IPS-18c (cell line): Measurements from ENCODE around the gene ZNF148.
A peak's percentile ranks its signal among the peaks of the same experiment; 100 is the strongest.

Source experiments
- H3K4me3 ChIP-seq: 2 replicates; pipeline ENCODE4 v1.7.0; 2013; ENCODE audit warnings: low read depth, mild to moderate bottlenecking, low read length, moderate library complexity; ENCODE audit not compliant: insufficient read depth
- H3K9me3 ChIP-seq: one replicate; pipeline ENCODE4 v1.6.1; 2013; ENCODE audit warnings: mild to moderate bottlenecking, low read length, moderate library complexity; ENCODE audit not compliant: control insufficient read depth, insufficient read depth

The ZNF148 gene

DNA sequence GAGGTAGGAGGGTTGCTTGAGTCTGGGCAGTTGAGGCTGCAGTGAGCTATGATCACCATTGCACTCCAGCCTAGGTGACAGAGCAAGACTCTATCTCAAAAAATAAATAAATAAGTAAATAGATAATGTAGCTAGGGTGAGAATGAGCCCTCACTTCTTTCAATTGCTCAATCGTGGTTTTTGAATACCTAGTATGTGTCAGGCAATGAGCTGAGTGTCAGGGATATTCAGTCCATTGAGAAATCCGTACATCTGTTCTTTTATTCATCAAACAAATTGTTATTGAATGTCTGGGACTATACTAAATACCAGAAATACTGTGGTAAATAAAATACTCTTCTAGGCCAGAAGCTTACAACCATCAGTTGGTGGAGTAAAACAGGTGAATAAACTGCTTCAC lies 6.2 kb upstream of the ZNF148 start:
- Histone ChIP-seq H3K4me3 (no peak overlapping the region), H3K9me3 (no peaks in the 10 kb centered on the region)

DNA sequence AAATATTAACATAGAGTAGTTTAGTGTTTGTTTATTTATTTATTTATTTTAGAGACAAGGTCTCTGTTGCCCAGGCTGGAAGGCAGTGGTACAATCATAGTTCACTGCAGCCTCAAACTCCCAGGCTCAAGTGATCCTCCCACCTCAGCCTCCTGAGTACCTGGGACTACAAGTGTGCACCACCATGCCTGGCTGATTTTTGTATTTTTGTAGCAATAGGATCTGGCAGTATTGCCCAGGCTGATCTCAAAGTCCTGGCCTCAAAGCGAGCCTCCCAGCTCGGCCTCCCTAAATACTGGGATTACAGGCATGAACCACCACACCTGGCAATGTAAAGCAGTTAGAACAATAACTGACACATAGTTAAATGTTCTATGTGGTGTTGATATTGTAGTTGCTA lies 4.4 kb upstream of the ZNF148 start:
- Histone ChIP-seq H3K9me3 (no peaks in the 10 kb centered on the region), H3K4me3 (no peak overlapping the region)

DNA sequence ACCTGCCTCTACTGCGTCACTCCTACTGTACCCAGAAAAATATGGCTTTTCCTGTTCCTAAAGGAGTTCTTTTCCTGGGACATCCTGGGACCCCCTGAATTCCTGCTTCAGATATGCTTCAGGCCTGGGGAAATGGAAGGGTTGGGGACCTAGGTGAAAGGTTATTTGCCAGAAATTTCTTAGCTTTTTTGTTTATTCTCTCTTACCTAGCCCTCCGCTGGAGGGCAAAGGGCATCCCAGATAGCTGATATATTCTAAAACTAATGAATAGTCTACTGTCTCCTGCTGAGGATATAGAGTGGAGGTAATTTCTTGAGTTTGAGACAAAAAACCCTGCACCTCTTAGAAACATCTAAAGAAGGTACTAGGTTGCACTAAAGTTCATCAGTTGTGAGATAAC lies 3.6 kb upstream of the ZNF148 start:
- no peaks in the 10 kb centered on the region for H3K9me3 ChIP-seq

DNA sequence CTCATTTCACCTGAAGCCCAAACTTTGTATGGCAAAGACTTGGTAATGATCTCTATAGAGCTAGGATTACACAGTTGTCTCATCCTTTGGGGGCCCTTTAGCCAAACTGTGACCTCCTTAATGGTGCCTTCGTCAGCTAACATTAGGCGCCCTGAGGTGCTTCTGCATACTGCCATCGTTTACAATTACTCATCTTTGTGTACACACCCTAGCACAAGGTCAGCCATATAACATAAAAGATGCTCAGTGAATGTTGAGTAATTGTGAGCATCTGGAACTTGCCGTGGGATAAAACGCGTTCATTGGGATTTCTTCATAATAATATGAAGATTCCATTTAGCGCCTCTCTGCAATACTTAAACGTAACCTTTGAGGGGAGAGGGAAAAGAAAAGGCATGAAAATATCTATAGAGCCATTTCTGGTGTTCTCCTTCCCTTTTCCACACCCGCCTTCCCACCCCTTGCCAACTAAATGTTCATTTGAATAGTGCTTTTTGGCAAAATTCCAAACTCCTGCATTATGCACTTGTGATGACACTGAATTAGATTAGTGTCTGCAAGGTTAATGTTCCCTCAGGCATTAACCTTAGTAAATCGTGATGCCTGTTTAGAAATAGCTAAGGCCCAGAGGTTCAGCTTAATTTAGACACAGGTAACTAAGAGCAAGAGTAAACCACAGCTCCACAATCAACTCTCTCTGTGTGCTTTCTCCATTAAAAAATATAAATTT lies 990 bp upstream of the ZNF148 start:
- Histone ChIP-seq H3K4me3 (peak overlapping the region; percentile 100), H3K9me3 (no peaks in the 10 kb centered on the region)

More for the DNA sequence above, 3.6 kb upstream of the ZNF148 start:
- no peak overlapping the region for H3K4me3 ChIP-seq

DNA sequence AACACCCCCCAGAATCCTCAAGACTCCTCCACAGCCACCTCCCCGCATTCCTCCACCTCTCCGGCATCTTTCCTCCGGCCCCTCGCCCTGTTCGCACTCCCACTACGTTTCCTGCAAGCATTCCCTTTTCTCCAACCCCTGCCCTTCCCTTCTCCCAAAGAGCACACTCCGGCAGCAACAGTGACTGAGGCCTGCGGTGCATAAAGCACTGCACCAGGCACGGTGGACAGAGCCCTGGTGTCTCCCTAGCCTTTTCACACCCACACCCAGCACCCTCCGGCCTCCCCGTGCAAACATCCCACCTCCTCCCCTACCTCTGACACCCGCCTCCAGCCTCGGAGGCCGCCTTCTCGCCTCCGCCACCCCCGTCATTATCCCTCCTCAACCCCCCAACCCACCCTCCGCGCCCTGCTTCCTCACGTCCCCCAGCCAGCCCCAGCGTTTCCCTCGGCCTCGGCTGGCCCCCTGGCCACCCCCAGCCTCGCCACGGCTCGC lies 577 bp downstream of the ZNF148 start:
- Histone ChIP-seq H3K9me3 (no peaks in the 10 kb centered on the region), H3K4me3 (peak overlapping the region; percentile 100)

DNA sequence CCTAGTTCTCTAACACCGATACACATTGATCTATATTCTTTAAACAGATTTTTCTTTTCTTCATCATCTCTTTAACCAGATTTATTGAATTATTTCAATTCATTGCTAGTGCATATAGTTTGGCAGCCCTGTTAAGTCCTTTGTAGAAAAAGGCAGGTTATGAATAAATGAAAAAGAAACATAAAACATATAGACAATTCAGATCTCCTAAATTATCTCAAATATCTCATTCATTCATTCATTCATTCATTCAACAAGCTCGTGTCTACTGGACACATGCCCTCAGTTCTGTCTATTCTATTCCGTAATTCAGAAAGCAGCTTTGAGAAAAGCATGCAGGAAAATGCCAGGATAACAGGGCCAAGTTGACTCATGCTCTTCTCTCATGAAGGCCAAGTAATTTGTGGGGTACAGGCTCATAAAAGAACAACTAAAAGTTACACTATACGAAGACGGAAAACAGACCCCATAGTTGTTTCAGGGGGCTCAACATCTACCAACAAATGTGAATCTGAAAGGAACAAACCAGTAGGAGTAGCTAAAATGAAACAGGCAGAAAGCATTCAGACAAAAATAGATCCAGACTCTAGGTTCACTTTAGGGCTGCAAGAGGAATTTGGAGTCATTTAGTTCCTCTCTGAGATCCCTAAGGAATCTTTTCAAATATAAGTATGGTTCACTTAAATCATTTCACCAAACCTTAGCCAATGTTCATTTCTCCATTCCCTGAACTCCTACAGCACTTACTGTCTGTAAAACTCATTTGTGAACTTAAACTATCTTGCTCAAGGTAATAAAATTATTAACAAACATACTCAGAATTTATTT lies 7.5 kb downstream of the ZNF148 start:
- H3K9me3 ChIP-seq = no peaks in the 10 kb centered on the region
- no peak overlapping the region for H3K4me3 ChIP-seq

DNA sequence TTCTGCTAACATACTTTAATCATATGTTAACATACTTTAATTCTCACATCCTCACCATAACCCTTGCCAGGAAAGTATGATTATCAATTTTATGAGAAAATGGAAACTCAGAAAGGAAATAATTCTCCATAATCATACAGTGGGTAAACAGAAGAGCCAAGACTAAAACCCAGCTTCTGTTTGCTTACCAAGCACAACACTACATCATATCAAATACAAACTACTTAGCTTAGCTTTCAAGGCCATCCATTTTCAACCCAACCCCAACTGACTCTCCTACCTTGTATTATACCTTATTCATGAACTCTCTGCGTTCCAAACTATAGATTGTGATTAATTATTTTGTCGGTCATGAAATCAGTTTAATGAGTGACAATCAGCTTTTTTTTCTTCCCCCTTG lies 9.0 kb downstream of the ZNF148 start:
- H3K4me3 ChIP-seq = no peak overlapping the region

DNA sequence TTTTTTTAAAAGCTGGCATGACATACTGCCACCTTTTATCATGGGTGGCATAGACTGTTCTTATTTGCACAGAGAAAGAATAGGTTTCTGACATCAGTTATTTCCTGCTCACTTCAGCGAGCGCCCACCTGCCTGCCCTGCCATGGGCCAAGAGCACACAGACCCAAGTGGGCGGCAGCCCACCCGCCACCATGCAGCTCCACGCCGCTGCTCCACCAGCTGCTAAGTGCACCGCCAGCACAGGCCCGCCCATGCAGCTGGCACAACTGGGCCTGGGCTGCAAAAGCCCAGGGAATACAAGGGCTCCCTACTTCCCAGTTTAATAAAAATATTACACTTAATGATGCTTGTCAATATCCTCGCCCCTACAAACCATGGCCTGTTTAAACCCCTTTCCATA lies 15.4 kb downstream of the ZNF148 start:
- no peak overlapping the region for H3K4me3 ChIP-seq
- no peaks in the 10 kb centered on the region for H3K9me3 ChIP-seq

More for the DNA sequence above, 9.0 kb downstream of the ZNF148 start:
- no peaks in the 10 kb centered on the region for H3K9me3 ChIP-seq

DNA sequence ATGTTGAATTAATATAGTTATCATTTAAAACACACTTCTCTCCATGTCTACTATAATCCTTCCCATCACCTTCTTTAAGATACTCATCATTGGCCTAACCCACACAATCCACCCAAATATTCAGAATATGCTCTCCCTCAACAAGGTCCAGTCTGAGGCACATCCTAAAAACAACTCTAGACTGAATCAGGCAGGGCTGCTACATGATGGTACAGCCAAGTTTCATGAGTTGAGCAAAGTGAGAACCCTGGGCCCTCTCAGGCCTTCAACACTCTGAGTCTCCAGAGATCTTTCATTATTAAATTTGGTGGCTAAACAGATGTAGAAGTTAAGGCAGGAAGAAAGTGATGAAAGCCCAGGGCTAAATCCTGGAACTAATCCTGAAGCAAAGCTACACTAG lies 16.2 kb downstream of the ZNF148 start:
- no peak overlapping the region for H3K4me3 ChIP-seq

DNA sequence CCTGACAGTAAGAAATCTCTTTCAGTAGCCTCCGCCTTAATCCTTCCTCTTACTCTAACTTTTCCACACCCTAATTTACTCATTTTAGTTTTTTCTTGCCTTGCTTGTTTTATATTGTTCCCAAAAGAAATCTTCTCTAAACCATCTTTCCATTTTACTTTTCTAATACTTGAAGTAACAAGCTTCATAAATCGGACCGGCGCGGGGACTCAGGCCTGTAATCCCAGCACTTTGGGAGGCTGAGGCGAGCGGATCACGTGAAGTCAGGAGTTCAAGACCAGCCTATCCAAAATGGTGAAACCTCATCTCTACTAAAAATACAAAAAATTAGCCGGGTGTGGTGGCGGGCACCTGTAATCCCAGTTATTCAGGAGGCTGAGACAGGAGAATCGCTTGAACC lies 17.3 kb downstream of the ZNF148 start:
- Histone ChIP-seq H3K4me3 (peak overlapping the region; percentile 58; the same call in 1 of the 2 replicates), H3K9me3 (no peaks in the 10 kb centered on the region)

More for the DNA sequence above, 16.2 kb downstream of the ZNF148 start:
- no peaks in the 10 kb centered on the region for H3K9me3 ChIP-seq

DNA sequence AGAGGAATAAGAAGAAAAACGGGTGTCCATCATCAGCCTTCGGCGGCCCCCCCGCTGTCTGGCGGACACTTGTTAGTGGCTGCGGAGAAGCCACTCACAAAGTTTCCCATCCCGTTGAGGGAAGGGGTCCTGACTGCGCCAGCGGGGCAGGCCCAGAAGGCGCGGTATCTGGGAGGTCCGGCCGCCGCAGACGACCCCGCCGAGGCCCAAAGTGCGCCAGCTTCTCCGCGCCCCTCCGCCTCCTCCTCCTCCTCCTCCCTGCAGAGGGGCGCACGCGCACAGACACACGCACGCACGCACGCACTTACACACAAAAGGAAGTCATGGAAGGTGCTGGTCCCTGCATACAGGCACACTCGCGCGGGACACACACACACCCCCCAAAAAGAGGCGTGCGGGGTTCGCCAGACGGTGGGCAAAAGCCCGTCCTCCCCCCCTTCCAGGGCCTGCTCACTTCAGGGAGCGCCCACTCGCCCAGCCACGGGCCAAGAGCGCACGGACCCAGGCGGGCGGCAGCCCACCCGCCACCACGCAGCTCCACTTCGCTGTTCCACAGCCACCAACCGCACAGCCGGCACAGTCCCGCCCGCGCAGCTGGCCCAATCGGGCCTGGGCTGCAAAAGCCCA lies 18.0 kb downstream of the ZNF148 start:
- Histone ChIP-seq H3K4me3 (peak overlapping the region; percentile 58), H3K9me3 (no peaks in the 10 kb centered on the region)

DNA sequence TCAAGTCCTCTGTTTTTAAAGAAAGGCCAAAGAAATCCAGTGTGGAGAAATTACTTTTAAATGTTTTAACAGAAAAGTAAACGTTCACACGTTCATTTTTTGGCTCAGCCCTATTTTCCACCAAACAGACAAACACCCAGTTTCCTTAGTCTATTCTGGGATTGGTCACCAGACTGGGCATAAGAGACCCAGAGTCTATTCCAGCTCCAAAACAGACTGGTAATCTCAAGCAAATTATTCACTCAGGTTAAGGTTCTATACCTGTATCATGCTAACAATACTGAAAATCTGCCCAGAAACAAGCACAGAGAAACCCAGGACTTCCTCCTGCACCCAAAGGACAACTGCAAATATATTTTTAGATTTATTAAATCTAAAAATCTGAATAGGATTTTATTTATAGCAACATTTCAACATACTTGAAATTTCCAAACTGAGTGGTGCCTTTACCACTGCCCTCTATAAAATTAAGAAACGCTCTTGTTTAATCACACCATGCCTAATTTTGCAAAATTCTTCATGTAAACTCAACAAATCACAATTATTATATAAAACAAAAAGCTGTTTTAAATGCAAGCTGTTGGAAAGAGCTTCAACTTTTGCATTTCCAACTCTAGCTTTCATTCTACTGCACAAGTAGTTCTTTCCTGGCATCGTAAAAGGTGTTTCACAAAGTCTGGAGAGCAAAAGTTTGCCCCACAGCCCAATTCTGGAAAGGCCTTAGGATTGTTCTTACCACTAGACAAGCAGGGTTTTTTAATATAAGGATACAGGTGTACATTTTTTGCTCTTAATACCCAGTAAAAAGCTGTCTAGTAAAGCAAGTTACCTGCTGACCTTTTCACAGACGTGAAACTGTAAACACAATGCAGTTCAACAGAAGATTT lies 18.7 kb downstream of the ZNF148 start:
- no peaks in the 10 kb centered on the region for H3K9me3 ChIP-seq
- H3K4me3 ChIP-seq = peak overlapping the region; percentile 58

DNA sequence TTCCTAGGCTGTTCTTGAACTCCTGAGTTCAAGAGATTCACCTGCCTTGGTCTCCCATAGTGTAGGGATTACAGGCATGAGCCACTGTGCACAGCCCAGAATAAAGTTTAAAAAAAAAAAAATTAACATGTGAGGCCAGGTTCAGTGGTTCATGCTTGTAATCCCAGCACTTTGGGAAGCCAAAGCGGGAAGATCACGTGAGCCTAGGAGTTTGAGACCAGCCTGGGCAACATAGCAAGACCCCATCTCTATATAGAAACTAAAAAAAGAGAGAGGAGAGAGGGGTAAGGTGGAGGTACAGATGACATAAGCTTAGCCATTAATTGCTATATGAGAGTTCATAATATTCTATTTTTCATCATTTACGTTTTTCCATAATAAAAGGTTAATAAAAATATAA lies 21.5 kb downstream of the ZNF148 start:
- no peak overlapping the region for H3K4me3 ChIP-seq
- H3K9me3 ChIP-seq = no peaks in the 10 kb centered on the region

DNA sequence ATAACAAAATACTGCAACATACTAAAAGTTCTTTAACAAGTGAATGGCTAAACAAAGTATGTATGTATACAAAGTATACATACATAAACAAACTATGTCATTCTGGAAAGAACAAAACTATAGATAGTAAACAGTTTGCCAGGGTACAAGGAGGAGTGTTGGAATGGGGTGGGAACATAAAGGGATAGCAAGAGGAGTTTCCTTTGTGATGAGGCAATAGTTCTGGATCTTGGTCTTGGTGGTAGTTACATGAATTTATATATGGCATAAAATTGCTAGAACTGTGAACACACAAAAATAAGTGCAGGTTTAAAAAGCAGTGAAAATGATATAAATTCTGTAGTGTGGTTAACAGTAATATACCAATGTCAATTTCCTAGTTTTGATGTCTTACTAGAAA lies 22.0 kb downstream of the ZNF148 start:
- H3K4me3 ChIP-seq = no peak overlapping the region

DNA sequence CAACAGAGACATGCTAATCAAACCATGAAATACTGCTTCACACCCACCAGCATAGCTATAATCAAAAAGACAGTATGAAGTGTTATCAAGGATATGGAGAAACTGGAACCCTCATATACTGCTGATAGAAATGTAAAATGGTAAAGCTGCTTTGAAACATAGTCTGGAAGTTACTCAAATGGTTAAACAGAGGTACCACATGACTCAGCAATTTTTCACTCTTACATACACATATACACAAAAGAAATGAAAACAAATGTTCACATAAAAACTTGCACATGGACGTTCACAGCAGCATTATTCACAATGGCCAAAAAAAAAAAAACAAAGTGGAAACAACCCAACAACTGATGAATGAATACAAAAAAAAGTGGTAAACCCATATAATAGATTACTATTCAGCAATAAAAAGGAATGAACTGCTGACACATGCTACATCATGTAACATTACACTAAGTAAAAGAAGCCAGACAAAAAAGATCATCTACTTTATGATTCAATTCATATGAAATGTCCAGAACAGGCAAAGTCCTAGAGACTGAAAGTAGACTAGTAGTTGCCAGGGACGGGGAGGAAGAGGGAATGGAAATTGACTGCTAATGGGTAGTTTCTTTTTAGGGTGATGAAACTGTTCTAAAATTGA lies 23.2 kb downstream of the ZNF148 start:
- H3K9me3 ChIP-seq = no peaks in the 10 kb centered on the region

More for the DNA sequence above, 22.0 kb downstream of the ZNF148 start:
- H3K9me3 ChIP-seq = no peaks in the 10 kb centered on the region

DNA sequence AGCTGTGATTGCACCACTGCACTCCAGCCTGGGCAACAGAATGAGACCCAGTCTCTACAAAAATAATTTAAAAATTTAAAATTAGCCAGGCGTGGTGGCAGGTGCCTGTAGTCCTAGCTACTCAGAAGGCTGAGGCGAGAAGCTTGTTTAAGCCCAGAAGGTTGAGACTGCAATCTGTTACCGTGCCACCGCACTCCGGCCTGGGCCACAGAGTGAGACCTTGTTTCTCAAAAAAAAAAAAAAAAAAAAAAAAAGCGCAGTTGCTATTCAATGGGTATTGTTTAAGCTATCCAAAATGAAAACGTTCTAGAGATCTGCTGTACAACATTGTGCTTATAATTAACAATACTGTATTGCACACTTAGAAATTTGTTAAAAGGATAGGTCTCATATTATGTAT lies 24.0 kb downstream of the ZNF148 start:
- no peak overlapping the region for H3K4me3 ChIP-seq
- H3K9me3 ChIP-seq = no peaks in the 10 kb centered on the region

More for the DNA sequence above, 23.2 kb downstream of the ZNF148 start:
- H3K4me3 ChIP-seq = no peak overlapping the region
